Fibroblast of skin of scalp (primary cell): ENCODE measurements around the gene LTF.
"Not testable (repeated sequence)": the region's sequence is repeated elsewhere in the genome, so short reads cannot be mapped to it uniquely, and the experiment has no call there.

Experiments
- DNase-seq: peaks from one replicate; pipeline ENCODE4 v3.0.0-alpha.2; 2013

The LTF gene

GRCh38 chr3:46409739-46410489, 54.8 kb downstream of the LTF start:
- DNase-seq, result no peak

- DNase-seq, result no peak
These were observed 55.9 kb downstream of the LTF start for GRCh38 chr3:46408853-46409252.

DNA sequence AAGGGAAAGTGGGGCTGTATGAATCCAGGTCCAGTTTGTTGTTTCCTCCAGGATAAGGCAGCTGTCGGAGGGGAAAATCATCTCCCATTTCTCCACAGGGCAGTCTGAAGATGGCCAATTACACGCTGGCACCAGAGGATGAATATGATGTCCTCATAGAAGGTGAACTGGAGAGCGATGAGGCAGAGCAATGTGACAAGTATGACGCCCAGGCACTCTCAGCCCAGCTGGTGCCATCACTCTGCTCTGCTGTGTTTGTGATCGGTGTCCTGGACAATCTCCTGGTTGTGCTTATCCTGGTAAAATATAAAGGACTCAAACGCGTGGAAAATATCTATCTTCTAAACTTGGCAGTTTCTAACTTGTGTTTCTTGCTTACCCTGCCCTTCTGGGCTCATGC, 56.7 kb downstream of the LTF start:
- DNase-seq, result no peak

- DNase-seq, result peak; percentile 58
These were observed 57.7 kb downstream of the LTF start, which contains the start of the genes CCR5AS and CCRL2 for GRCh38 chr3:46406788-46407611. Gene CCR5AS, minus strand, starts transcription at chr3:46407066. Gene CCRL2, plus strand, starts transcription at chr3:46407259. Its CDS starts 821 bp downstream, at chr3:46408080.

GRCh38 chr3:46406443-46406787, 58.3 kb downstream of the LTF start:
- DNase-seq, result no peak

DNA sequence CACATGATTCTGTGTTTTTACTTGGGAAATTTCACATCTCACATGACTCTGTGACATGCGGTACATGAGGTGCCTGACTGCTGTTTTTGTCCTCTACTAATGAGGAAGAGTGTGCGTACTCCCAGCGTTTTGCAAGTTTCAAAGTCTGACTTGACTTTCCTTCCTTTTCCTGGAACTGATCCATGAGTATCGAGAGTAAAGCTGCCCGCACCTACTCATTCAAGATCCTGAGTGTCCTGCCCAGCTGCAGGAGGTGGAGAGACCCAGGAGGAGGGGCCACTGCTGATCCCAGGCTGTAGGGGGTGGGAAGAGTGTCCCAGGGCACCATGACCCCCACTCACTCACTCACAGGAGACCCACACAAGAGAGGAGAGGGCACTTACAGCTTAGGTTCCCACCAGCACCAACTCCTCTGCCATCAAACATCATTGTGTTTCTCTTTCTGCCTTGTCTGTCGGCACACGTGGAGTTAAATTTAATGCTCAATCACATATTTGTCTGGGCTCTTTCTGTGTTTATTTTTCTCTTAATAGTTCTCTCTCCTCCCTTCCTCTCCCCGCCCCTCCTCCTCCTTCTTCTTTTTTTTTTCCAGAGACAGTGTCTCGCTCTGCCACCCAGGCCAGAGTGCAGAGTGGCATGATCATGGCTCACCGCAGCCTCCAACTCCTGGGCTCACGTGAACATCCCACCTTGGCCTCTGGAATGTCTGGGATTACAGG, 59.2 kb downstream of the LTF start:
- no peak for DNase-seq

- not testable (repeated sequence) for DNase-seq
These were observed 61.8 kb downstream of the LTF start for GRCh38 chr3:46402902-46403301.

- no peak for DNase-seq
These were observed 63.1 kb downstream of the LTF start for GRCh38 chr3:46401579-46401978.

DNA sequence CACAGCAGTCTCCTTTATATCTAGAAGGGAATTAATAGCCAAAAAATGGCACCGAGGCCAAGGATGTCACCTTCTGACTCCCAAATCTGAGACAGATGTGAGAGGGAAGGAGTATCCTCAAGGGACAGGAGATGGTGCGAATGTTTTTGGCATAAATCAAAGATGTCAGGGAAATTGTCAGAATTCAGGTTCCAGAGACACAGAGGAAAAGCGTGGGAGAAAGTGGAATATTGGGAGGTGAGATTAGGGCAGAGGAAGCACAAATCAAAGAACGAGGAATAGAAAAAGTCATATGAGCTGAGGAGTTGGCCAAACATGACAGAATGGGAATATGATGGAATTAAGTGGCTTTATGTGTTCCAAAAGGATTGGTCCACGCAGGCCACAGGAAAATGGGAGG, 63.9 kb downstream of the LTF start:
- no peak for DNase-seq

DNA sequence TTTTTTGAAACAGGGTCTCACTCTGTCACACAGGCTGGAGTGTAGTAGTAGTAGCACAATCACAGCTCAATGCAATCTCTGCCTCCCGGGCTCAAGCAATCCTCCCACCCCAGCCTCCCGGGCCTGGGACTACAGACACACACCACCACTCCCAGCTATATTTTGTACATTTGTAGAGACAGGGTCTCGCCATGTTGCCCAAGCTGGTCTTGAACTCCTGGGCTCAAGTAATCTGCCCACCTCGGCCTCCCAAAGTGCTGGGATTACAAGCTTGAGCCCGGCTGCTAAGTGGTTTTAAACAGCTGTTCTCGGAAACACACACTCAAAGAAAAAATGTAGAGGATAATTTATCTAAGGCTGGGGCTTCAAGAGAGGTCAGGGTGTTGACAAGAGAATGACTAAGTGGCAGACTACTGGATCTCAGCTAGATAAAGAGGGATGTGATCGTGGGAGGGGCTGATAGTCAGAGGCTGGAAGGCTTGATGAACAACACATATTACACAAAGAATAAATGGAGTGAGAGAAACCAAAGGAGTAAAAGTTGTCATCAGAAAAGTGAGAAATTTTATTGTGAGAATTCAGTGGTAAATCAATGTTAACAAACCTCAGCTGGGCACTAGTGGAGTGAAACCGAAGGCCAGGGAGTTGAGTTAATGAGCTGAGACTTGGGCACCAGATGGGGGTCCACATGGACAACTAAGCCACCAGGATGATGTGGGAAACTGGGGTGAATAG, 64.5 kb downstream of the LTF start:
- DNase-seq, result peak; percentile 84

- DNase-seq, result peak; percentile 29
These were observed 65.1 kb downstream of the LTF start for GRCh38 chr3:46399557-46399956.

- DNase-seq, result no peak
These were observed 65.6 kb downstream of the LTF start for GRCh38 chr3:46399098-46399497.

GRCh38 chr3:46398186-46398955, 66.3 kb downstream of the LTF start:
- DNase-seq, result no peak

DNA sequence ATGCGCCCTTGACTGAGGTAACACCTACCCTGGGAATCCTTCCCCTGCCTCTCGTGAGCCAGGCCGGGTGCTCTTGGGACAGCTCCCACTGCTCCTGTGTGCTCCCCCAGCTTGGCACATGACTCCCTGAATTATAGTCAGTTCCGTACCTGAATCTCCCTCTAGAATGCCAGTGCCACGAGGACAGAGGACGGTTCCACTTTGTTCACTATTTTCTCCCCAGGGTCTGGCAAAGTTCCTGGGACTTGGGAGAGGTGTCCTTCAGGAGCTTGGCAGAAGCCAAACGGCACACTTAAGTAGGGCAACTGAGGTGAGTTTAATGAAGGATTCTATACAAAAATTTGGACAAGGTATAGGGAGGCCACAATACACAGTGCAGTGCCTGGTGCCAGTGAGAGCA, 67.6 kb downstream of the LTF start:
- no peak for DNase-seq

- no peak for DNase-seq
These were observed 68.8 kb downstream of the LTF start for GRCh38 chr3:46395766-46396530.

DNA sequence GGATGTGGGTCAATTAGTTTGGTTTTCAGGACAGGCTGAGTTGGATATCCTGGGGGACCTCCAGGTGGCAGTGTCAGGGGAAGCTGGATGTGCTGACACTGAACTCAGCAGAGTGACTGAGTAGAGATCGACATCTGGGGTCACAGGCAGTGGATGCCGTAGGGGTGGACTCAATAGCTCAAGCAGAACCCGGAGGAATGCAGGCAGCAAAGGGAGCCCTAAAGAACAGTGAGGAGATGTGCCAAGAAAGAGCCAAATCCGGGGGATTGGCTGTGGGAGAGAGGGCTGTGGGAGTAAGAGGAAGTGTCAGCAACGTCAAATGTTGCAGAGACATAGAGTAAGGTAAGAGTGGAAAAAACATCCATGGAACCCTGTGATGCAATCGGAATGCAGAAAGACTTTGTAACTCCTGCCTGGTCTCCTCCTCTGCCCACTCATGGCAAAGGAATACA, 69.5 kb downstream of the LTF start:
- no peak for DNase-seq

GRCh38 chr3:46393554-46394434, 70.9 kb downstream of the LTF start:
- no peak for DNase-seq

DNA sequence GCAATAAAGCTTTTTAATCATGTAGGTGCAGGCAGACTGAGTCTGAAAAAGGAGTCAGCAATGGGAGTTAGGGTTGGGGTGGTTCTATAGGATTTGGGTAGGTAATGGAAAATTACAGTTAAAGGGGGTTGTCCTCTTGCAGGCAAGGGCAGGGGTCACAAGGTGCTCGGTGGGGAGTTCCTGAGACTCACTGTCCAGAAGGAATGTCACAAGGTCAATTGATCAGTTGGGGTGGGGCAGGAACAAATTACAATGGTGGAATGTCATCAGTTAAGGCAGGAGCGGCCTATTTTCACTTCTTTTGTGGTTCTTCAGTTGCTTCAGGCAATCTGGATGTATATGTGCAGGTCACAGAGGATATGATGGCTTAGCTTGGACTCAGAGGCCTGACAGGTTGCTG, 71.7 kb downstream of the LTF start:
- DNase-seq, result no peak

- not testable (repeated sequence) for DNase-seq
These were observed 73.2 kb downstream of the LTF start for GRCh38 chr3:46391526-46391925.

- no peak for DNase-seq
These were observed 75.4 kb downstream of the LTF start for GRCh38 chr3:46389306-46389705.
